Activated T-cell treated with anti-CD3 and anti-CD28 coated beads, Interleukin-2, amount 50 U/mL, for 24 hours (primary cell): ENCODE measurements around the gene NPHS1.
"Not testable (repeated sequence)": the region's sequence is repeated elsewhere in the genome, so short reads cannot be mapped to it uniquely, and the experiment has no call there.

Source experiments
- DNase-seq: peaks from one replicate; pipeline ENCODE4 v3.0.0-alpha.2; 2020
- H3K27ac Mint-ChIP-seq: 2 replicates; pipeline ENCODE4 v1.8.0; 2020; ENCODE audit warnings: mild to moderate bottlenecking, mixed read lengths
- H3K27me3 Mint-ChIP-seq: 2 replicates; pipeline ENCODE4 v1.8.0; 2020; ENCODE audit warnings: mixed read lengths
- H3K36me3 Mint-ChIP-seq: 2 replicates; pipeline ENCODE4 v1.8.0; 2020; ENCODE audit warnings: low read depth, mixed read lengths
- H3K4me1 Mint-ChIP-seq: 2 replicates; pipeline ENCODE4 v1.8.0; 2020; ENCODE audit warnings: low read depth, mixed read lengths
- H3K4me3 Mint-ChIP-seq: 2 replicates; pipeline ENCODE4 v1.8.0; 2020; ENCODE audit warnings: mild to moderate bottlenecking, moderate library complexity, mixed read lengths
- H3K9me3 Mint-ChIP-seq: 2 replicates; pipeline ENCODE4 v1.8.0; 2020; ENCODE audit warnings: mixed read lengths

NPHS1 gene

GRCh38 chr19:35887197-35887596 lies 34.9 kb upstream of the NPHS1 start:
- H3K4me3 Mint-ChIP-seq: no peak overlapping the region

GRCh38 chr19:35885904-35886303 lies 33.6 kb upstream of the NPHS1 start:
- H3K9me3 Mint-ChIP-seq: no peaks in the 10 kb centered on the region
- no peak overlapping the region for H3K4me3 Mint-ChIP-seq
- DNase-seq: peak; percentile 33
- peaks cover 8% of the 10 kb centered on the region for H3K4me1 Mint-ChIP-seq
- H3K36me3 Mint-ChIP-seq: peaks cover 54% of the 10 kb centered on the region
- no peaks in the 10 kb centered on the region for H3K27me3 Mint-ChIP-seq
- H3K27ac Mint-ChIP-seq: peak overlapping the region; percentile 68

More at GRCh38 chr19:35887197-35887596, 34.9 kb upstream of the NPHS1 start:
- Mint-ChIP-seq H3K9me3 (no peaks in the 10 kb centered on the region), H3K36me3 (peaks cover 64% of the 10 kb centered on the region), H3K27me3 (no peaks in the 10 kb centered on the region), H3K27ac (peak overlapping the region; percentile 50), H3K4me1 (peaks cover 8% of the 10 kb centered on the region)
- no peak for DNase-seq

- Mint-ChIP-seq H3K9me3 (no peaks in the 10 kb centered on the region), H3K36me3 (peaks cover 48% of the 10 kb centered on the region), H3K27me3 (peaks cover under 1% of the 10 kb centered on the region), H3K4me3 (no peak overlapping the region), H3K27ac (peak overlapping the region; percentile 68), H3K4me1 (peaks cover 7% of the 10 kb centered on the region)
- DNase-seq: peak; percentile 35
Measured at GRCh38 chr19:35885225-35885738, 33.0 kb upstream of the NPHS1 start.

- peaks cover 14% of the 10 kb centered on the region for H3K27me3 Mint-ChIP-seq
Measured at GRCh38 chr19:35883882-35884281, 31.6 kb upstream of the NPHS1 start.

GRCh38 chr19:35882114-35882832 lies 30.0 kb upstream of the NPHS1 start:
- Mint-ChIP-seq H3K27ac (no peak overlapping the region), H3K36me3 (peaks cover 19% of the 10 kb centered on the region), H3K9me3 (no peaks in the 10 kb centered on the region), H3K4me1 (peaks cover 9% of the 10 kb centered on the region), H3K27me3 (peaks cover 21% of the 10 kb centered on the region), H3K4me3 (no peak overlapping the region)
- DNase-seq: no peak

More at GRCh38 chr19:35883882-35884281, 31.6 kb upstream of the NPHS1 start:
- Mint-ChIP-seq H3K4me1 (peaks cover 11% of the 10 kb centered on the region), H3K4me3 (no peak overlapping the region), H3K27ac (no peak overlapping the region), H3K36me3 (peaks cover 35% of the 10 kb centered on the region), H3K9me3 (no peaks in the 10 kb centered on the region)
- DNase-seq: no peak

GRCh38 chr19:35879770-35880317 lies 27.5 kb upstream of the NPHS1 start:
- Mint-ChIP-seq H3K4me3 (no peak overlapping the region), H3K36me3 (no peaks in the 10 kb centered on the region), H3K27me3 (peaks cover 26% of the 10 kb centered on the region), H3K27ac (peak overlapping the region; percentile 50), H3K9me3 (no peaks in the 10 kb centered on the region), H3K4me1 (peaks cover 9% of the 10 kb centered on the region)
- peak; percentile 84 for DNase-seq

- Mint-ChIP-seq H3K4me1 (peaks cover 9% of the 10 kb centered on the region), H3K27me3 (peaks cover 26% of the 10 kb centered on the region), H3K4me3 (no peak overlapping the region), H3K36me3 (no peaks in the 10 kb centered on the region), H3K9me3 (no peaks in the 10 kb centered on the region), H3K27ac (no peak overlapping the region)
- DNase-seq: no peak
Measured at GRCh38 chr19:35879068-35879467, 26.8 kb upstream of the NPHS1 start.

GRCh38 chr19:35874392-35874930 lies 22.2 kb upstream of the NPHS1 start:
- DNase-seq: no peak
- H3K27me3 Mint-ChIP-seq: peaks cover 50% of the 10 kb centered on the region
- H3K4me1 Mint-ChIP-seq: peaks cover 9% of the 10 kb centered on the region
- no peaks in the 10 kb centered on the region for H3K36me3 Mint-ChIP-seq
- H3K4me3 Mint-ChIP-seq: no peak overlapping the region
- H3K9me3 Mint-ChIP-seq: no peaks in the 10 kb centered on the region
- H3K27ac Mint-ChIP-seq: no peak overlapping the region

GRCh38 chr19:35872180-35872579 lies 19.9 kb upstream of the NPHS1 start:
- DNase-seq: no peak
- Mint-ChIP-seq H3K4me1 (peaks cover 14% of the 10 kb centered on the region), H3K27ac (no peak overlapping the region), H3K4me3 (no peak overlapping the region), H3K27me3 (peaks cover 53% of the 10 kb centered on the region), H3K9me3 (no peaks in the 10 kb centered on the region), H3K36me3 (no peaks in the 10 kb centered on the region)

GRCh38 chr19:35871611-35872010 lies 19.3 kb upstream of the NPHS1 start:
- H3K9me3 Mint-ChIP-seq: no peaks in the 10 kb centered on the region
- H3K4me3 Mint-ChIP-seq: no peak overlapping the region
- H3K27ac Mint-ChIP-seq: no peak overlapping the region
- H3K4me1 Mint-ChIP-seq: peaks cover 14% of the 10 kb centered on the region
- peaks cover 55% of the 10 kb centered on the region for H3K27me3 Mint-ChIP-seq
- no peaks in the 10 kb centered on the region for H3K36me3 Mint-ChIP-seq
- DNase-seq: no peak

- H3K27me3 Mint-ChIP-seq: peaks cover 55% of the 10 kb centered on the region
- H3K9me3 Mint-ChIP-seq: no peaks in the 10 kb centered on the region
- no peaks in the 10 kb centered on the region for H3K36me3 Mint-ChIP-seq
- H3K4me1 Mint-ChIP-seq: peaks cover 14% of the 10 kb centered on the region
- no peak overlapping the region for H3K27ac Mint-ChIP-seq
- no peak for DNase-seq
- no peak overlapping the region for H3K4me3 Mint-ChIP-seq
Measured at GRCh38 chr19:35870798-35871197, 18.5 kb upstream of the NPHS1 start.

GRCh38 chr19:35870124-35870736 lies 17.9 kb upstream of the NPHS1 start:
- H3K4me1 Mint-ChIP-seq: peaks cover 14% of the 10 kb centered on the region
- H3K9me3 Mint-ChIP-seq, DNase-seq, H3K36me3 Mint-ChIP-seq: not testable (repeated sequence)
- H3K4me3 Mint-ChIP-seq: peak overlapping the region; percentile 74
- H3K27me3 Mint-ChIP-seq: peaks cover 60% of the 10 kb centered on the region
- peak overlapping the region; percentile 80 for H3K27ac Mint-ChIP-seq

GRCh38 chr19:35869327-35870123 lies 17.2 kb upstream of the NPHS1 start:
- peak overlapping the region; percentile 80 for H3K27ac Mint-ChIP-seq

GRCh38 chr19:35868823-35869326 lies 16.6 kb upstream of the NPHS1 start:
- no peaks in the 10 kb centered on the region for H3K9me3 Mint-ChIP-seq
- H3K4me1 Mint-ChIP-seq: peaks cover 14% of the 10 kb centered on the region
- DNase-seq: peak; percentile 47
- H3K27me3 Mint-ChIP-seq: peaks cover 62% of the 10 kb centered on the region
- H3K27ac Mint-ChIP-seq: no peak overlapping the region
- peak overlapping the region; percentile 45 for H3K4me3 Mint-ChIP-seq
- H3K36me3 Mint-ChIP-seq: no peaks in the 10 kb centered on the region

More at GRCh38 chr19:35869327-35870123, 17.2 kb upstream of the NPHS1 start:
- no peaks in the 10 kb centered on the region for H3K9me3 Mint-ChIP-seq
- H3K4me3 Mint-ChIP-seq: peak overlapping the region; percentile 74
- DNase-seq: peak; percentile 86
- peaks cover 64% of the 10 kb centered on the region for H3K27me3 Mint-ChIP-seq
- H3K36me3 Mint-ChIP-seq: no peaks in the 10 kb centered on the region
- peaks cover 14% of the 10 kb centered on the region for H3K4me1 Mint-ChIP-seq
